Measurements from ENCODE around the gene CRACDL.

DNA sequence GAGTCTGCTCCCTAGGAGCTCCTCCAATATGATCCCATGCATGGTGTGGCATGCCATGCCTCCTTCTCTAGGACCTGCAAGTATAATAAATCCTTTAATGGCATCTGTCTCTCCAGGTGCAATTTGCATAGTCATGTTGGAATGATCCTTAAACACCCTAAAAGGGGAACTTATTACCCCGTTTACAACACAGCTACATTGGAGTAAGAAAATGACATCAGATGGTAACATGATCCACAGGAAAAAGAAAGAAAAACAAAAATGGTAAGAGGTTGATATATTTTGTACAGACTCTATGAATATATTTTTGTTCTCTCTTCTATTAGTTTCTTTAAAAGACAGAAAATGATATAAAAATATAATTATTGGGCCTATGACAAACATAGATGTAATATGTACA, 79.0 kb downstream of the CRACDL start:
- TF ChIP-seq, protein P1, sequence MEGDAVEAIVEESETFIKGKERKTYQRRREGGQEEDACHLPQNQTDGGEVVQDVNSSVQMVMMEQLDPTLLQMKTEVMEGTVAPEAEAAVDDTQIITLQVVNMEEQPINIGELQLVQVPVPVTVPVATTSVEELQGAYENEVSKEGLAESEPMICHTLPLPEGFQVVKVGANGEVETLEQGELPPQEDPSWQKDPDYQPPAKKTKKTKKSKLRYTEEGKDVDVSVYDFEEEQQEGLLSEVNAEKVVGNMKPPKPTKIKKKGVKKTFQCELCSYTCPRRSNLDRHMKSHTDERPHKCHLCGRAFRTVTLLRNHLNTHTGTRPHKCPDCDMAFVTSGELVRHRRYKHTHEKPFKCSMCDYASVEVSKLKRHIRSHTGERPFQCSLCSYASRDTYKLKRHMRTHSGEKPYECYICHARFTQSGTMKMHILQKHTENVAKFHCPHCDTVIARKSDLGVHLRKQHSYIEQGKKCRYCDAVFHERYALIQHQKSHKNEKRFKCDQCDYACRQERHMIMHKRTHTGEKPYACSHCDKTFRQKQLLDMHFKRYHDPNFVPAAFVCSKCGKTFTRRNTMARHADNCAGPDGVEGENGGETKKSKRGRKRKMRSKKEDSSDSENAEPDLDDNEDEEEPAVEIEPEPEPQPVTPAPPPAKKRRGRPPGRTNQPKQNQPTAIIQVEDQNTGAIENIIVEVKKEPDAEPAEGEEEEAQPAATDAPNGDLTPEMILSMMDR (IDR thresholded peaks at IDR 0.05): no peak
- no peak for TF ChIP-seq POLR2A (IDR thresholded peaks at IDR 0.05)
